Activated CD4-positive, alpha-beta T cell treated with anti-CD3 and anti-CD28 coated beads, Interleukin-2, amount 50 U/mL, for 24 hours (primary cell): ENCODE results near the gene DLX5.

Experiments
- DNase-seq, 2 donors: peaks; one replicate each; pipeline ENCODE4 v3.0.0-alpha.2; 2020; ENCODE audit warnings: low read depth in 1 of 2, low spot score in 1 of 2

DLX5 gene

DNA sequence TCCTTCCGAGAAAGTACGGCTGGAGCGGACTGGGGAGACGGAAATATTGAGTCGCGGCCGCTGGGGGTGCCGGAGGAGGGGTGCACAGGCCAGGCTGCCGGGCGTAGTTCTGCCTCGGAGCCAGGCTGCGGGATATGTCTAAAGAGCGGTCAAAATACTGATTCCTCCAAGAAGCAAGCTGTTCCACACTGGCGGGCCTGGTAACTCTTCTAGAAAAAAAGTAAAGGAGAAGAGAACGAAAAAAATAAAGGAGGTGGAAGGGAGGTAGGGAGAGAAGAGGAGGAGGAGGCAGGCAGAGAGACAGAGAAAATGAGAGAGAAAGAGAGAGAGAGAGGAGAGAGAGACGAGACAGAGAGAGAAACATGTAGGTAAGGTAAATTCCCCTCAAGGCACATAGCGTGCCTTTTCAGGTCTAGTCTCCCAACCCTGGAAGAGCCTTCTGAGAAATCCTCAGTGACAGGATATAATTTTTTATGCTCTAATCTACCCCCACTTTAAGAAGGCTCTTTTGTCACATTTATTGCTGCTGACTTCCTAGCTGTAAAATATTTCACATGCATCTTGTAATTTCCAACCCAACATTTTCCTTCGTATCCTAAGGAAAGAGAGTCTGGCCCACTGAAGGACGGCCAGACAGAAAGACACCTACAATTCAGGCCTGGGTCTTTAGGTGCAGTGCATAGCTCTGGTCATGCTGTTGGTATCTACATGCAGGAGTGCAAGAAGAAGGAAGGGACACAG is 5.7 kb downstream of the DLX5 start:
- DNase-seq = no peak

GRCh38 chr7:97018126-97018601 is 6.5 kb downstream of the DLX5 start:
- no peak for DNase-seq

DNA sequence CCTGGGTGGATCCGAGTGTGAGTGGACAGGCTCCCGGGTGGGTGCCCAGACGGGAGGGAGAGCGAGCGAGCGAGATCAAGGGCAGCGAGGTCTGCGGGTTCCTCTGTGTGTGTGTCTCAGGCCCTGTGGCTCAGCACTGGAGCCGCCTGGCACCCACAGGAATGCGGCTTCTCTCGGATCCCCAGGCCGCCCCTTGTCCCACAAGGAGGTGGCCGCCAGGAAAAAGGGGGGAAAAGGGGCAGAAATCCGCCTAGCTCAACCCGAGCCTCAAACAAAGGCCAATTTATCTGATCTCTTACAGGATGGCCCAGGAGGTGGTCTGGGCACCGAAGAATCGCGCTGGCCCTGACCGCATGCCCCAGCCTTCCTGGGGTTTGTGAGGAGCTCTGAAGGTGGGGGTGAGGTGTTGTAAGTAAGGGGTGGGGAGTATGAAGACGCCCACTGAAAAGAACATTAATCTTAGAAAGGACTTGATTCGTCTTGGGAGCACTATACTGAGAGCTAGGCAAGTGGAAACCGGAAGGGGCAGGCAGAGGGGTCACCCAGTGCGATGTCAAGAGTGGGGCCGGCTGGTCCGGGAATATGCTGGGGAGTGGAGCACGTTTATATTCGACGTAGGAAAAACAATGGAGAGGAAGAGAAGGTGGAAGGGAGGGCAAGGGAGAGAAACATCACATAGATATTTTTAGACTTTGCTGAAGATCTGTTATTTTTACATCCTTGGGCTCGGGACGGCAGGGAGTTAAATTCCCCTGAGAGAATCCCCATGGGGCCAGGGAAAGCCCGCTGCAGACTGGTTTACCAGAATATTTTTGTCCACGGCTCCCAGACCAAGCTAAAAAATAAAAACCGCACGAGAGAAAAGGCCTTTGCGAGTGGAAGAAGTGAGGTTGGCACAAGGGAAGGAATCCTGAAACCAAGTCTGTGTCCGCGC is 7.2 kb downstream of the DLX5 start:
- no peak for DNase-seq

DNA sequence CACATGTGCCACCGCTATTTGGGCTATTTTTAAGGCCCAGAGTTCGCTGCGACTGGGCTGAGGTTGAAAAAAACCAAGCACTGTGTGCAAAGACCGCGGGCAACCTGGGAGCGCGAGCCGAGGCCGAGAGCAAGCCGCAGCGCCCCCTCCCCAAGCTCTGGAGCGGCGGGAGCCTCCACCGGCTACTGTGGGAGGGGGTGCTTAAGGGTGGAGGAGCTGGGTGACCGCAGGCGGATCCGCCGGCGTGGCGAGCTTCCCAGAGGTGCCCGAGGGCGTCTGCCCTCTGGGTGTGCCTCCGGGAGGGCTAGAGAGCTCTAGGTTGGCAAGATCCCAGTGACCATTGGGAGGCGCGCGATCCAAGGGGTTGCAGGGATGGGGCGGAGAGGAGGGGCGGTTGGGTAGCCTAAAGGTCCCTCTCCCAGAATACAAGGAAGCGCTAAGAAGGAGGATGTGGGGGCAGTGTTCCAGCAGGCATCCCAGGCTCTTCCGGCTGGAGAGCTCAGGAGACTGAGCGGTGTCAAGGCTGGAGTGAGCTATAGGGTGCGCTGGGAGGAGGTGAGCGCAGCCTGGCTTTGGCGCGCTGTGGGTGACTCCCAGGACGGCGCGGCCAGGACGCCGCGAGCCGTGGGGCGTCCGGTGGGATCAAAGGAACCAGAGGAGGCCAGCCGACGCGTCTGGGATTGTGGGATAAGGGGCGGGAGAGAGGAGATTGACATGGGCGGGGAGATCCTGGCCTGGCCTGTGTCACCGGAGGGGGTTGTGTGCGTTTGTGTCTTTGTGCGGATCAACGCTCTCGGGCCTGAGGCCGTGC is 8.0 kb downstream of the DLX5 start:
- no peak for DNase-seq

- no peak for DNase-seq
Observed at GRCh38 chr7:97015756-97016380, 8.8 kb downstream of the DLX5 start.

DNA sequence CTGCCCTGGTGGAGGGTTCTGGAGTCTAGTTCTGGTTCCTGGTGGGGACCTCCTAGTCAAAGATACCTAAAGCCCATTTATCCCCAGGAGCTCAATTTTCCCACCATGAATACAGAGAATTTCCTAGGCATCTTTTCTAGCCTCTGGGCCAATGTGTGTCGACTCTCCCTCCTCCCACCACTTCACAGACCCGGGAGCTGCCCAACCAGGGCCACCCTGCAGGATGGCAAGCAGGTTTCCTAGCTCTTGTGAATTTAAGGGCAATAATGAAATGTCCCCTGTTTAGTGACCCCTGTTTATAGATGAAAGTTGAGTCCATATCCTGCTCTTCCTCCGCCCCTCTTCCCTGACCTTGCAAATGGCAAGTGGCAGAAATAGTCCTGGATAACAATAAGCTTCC is 9.4 kb downstream of the DLX5 start:
- no peak for DNase-seq

DNA sequence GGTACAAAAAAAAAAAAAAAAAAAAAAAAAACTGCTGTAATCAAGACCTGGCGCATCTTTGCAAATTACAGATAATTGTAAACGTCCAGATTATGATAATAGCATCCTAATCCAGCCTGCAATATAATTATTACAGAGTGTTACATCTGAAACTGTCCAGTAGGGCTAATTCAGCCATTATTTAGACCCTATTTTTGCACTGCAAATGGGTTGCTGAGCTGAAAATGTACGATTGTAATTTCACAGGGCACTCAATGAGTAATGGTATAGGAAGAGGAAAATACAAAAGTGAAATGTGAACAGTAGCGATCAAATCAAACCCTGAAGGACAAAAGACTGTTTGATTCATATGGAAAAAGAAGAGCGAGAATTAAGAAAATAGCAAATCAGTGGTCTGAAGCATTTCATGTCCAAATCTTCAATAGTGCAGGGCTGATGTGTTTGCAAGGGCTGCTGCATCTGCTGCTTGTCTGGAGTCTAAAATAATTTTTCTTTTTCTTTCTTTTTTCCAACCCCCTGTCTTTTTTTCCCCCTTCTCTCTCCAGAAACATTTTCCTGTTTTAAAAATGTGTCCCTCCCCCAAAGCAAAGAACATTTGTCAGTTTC is 10.4 kb downstream of the DLX5 start:
- no peak for DNase-seq

DNA sequence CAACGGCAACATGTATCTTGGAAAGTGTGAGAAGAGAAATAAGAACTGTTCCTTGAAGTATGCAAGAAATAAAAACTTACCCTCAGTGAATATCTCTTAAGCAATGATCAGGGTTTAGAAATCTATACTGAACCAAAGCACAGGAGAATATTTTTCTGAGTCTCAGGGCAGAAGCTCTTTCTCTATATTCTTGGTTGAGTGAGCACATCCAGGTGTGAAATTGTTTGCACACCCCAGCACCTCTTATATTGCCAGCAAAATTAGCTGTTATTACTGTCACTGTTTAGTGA is 10.8 kb downstream of the DLX5 start:
- no peak for DNase-seq

DNA sequence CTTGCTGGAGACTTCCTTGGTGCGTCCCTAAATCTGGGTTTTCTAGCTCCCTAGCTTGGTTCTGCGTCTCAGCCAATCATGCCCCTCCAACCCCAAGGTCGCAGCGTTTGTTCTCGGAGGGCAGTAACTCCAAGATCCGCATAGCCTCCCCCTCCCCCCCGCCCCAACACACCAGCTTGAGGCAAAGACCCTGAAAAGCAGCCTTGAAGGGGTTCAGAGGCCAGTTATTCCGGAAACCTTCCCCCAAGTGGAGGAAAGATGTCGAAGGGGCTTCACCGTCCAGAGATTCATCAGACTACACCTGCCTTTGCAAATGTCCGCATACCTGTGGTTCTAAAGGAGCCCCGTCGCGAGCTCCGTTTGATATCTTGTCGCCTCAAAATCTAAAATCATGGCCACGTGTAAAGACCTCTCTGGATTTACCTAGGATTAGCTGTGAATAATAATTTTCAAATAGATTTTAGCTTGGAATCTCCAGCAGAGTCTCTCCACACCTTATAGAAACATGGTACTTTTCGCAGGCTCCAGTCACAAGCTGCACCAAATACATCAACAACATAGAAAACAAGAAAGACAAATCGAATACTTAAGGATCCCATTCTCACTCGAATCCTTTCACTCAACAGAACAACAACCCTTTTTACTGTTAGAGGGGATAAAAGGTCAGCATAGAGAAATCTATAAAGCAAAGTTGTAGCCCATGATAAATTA is 11.3 kb downstream of the DLX5 start:
- DNase-seq = no peak

DNA sequence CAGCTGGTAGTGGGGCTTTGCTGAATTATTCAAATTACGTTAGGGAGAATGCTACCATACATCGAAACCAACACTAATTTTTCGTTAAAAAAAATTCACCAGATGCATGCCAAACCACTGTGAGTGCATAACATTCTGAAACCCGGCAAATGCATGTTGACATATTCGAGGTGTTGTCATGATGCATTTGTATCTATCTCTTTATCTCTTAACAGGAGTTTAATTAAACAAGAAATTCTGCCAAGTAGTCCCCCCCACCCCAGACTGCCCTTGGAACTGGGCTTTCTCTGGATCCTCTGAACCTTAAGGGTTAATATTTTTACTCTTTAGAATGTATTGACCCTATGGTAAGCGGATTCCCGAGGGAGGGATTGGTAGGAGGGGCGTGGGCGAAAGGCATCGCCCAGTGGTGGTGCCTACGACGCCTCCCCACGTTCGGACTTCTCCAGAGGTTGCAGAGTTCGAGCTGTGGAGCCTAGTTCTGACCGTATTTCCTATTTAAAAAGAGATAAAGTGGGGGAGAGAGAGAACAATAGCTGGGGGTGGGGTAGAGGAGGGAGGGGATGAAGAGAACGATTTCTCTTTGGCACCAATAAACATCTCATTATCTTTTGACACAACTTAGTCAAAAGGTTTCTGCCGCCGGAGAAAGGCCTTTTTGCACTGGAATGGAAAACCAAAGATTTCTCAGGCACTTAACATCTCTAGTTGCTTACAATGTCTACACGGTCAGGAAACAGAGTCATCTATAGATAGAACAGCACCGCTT is 12.1 kb downstream of the DLX5 start:
- DNase-seq = no peak

GRCh38 chr7:97011536-97012364 is 12.9 kb downstream of the DLX5 start:
- DNase-seq = no peak

DNA sequence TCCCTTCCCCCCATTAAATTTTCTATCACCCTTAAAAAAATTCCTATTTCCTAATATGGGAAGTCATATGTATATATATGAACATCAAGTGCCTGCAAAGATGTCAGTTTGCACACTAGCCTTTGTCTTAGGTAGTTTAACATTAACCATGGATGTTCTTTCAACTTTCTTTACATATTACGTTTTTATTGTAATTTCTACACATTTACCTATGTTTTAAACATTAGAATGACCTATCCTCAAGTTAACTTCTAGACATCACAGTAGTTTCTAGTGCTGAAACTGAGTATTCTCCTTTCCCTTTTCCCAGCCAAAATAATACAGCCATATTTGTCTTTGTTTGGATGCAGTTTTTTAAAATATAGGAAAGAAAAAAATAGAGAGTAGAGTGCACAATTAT is 13.5 kb downstream of the DLX5 start:
- no peak for DNase-seq

DNA sequence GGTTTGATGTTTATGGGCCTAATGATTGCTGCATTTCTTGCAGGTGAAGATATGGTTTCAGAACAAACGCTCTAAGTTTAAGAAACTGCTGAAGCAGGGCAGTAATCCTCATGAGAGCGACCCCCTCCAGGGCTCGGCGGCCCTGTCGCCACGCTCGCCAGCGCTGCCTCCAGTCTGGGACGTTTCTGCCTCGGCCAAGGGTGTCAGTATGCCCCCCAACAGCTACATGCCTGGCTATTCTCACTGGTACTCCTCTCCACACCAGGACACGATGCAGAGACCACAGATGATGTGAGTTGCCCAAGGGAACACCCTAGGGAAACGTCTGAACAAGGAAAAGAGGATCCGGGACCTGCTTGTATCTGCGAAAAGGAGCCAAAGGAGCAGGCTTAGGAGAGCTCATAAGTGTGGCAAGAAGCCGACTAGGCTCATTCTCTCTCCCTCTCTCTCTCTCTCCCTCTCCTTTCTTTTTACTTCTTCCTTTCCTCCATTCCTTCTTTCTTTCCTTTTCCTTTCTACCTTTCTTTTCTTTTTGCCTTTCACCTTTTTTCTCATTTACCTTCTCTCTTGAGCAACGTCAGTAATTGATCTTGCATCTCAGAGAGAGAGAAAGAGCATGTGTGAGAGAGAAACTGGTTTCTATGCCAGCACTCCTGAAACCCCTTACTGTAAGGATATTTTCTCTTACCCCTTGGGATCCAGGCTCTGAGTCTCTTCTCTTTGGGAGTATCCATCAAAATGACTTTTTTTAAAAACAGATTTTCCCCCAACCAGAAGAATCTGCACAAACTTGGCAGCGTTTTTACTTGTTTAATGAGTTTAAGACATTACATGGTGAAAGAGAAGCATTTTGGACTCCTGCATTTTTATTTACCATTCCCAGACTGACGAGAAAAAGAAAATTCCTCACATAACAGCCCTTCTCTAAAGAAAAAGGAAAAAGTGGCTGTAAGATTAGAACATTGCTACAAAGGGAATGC is 14.6 kb downstream of the DLX5 start:
- DNase-seq = no peak

GRCh38 chr7:97008275-97008917 is 16.2 kb downstream of the DLX5 start:
- DNase-seq = no peak

DNA sequence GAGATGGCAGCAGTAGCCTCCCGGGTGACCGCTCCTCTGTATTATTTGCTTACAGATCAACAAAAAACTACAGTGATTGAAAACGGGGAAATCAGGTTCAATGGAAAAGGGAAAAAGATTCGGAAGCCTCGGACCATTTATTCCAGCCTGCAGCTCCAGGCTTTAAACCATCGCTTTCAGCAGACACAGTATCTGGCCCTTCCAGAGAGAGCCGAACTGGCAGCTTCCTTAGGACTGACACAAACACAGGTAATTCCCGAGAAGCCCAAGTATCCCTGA is 17.1 kb downstream of the DLX5 start:
- no peak for DNase-seq

- no peak for DNase-seq
Observed at GRCh38 chr7:97006816-97007582, 17.6 kb downstream of the DLX5 start.
